GM21786 (cell line): ENCODE measurements around the gene MTHFD2L.
"Not testable (repeated sequence)": the region's sequence is repeated elsewhere in the genome, so short reads cannot be mapped to it uniquely, and the experiment has no call there.

Experiments used
- ATAC-seq: cut with Tn5 transposase; IDR thresholded peaks from one replicate; pipeline ENCODE4 v1.9.1; 2021; ENCODE audit not compliant: unreplicated experiment

The MTHFD2L gene

GRCh38 chr4:74328501-74328900 is 170.6 kb downstream of the MTHFD2L start:
- ATAC-seq = no peak

DNA sequence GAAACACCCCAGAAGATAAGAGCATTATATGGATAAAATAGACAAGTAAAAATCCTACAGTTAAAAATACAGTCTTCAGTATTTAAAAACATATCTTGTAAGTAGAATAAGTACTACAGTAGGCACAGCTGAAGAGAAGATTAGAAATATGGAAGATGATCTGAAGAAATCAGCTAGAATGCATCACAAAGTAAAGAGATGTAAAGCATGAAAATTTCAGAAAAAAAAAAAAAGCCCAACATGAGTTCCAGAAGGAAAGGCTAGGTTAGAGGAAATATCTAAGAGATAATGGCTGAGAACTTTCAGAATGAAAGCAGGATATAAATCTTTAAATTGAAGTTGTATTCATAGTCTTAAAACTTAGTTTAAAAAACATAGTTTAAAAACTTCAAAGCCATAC is 171.4 kb downstream of the MTHFD2L start:
- ATAC-seq = no peak

DNA sequence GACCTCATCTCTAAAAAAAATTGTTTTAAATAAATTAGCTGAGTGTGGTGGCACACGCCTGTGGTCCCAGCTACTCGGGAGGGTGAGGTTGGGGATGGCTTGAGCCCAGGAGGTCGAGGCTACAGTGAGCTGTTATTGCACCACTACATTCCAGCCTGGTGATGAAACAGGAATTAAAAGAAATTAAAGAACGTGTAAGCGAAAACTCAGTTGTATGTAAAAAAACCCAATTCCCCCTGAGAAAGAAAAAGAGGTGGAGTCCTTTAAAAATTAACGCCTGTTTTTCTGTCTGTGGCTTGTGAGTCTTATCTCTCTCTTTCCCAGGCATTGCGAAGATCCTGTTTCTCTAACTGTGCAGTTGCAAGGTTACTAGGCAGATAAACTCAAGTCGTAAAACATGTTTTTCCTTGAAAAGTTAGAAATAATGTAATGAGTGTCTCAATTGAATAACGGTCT is 172.4 kb downstream of the MTHFD2L start:
- no peak for ATAC-seq

GRCh38 chr4:74331252-74331651 is 173.3 kb downstream of the MTHFD2L start:
- no peak for ATAC-seq

- no peak for ATAC-seq
Observed at GRCh38 chr4:74331944-74332343, 174.0 kb downstream of the MTHFD2L start.

- ATAC-seq = no peak
Observed at GRCh38 chr4:74334636-74335035, 176.7 kb downstream of the MTHFD2L start.

DNA sequence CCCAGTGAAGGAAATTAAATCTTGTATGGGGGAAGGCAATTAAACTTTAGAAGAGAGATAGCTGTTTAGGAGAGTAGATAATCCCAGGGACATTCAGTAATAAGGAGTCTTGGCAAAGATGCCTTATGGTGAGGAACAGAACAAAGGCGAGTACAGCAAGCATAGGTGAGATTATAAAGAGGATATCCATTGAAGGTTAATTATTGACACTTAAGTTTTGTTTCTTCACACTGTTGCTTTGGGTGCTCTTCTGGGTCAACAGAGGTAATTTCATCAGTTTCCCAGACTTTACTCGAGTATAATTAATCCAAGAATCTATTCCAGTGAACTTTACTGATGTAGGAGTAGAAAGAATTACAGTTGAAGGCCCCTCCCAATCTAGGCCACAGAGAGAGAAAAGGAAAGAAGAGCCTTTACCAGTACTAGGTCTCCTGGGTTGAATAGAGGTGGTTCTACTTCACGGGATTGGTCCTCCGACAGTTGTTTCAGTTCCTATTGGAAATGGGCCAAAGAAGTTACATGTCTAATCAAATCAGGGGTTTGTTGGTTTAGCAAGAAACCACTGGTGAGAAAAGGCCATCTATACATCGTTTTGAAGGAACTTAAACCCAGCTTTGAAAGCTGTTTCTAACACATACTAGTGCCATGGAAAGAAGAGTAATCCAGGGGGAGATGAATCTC is 177.6 kb downstream of the MTHFD2L start:
- ATAC-seq = peak; percentile 91

- no peak for ATAC-seq
Observed at GRCh38 chr4:74338792-74339333, 180.9 kb downstream of the MTHFD2L start.

GRCh38 chr4:74339501-74339900 is 181.6 kb downstream of the MTHFD2L start:
- ATAC-seq = no peak

GRCh38 chr4:74340421-74340820 is 182.5 kb downstream of the MTHFD2L start:
- not testable (repeated sequence) for ATAC-seq

DNA sequence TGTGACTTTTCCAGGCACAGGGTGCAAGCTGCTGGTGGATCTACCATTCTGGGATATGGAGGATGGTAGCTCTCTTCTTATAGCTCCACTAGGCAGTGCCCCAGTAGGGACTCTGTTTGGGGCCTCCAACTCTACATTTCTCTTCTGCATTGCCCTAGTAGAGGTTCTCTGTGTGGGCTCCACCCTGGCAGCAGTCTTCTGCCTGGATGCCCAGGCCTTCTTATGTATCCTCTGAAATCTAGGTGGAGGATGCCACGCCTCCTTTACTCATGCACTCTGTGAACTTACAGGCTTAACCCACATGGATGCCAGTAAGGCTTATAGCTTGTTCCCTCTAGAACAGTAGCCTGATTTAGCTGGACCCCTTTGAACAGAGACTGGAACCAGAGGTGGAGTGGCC is 186.1 kb downstream of the MTHFD2L start:
- ATAC-seq = no peak
